ENCODE results near the gene DIP2C. TPM values are rescaled to one million over a fixed set of nuclear protein-coding genes. Genes with fewer than 3 reads are reported as not detected.

DIP2C gene
- total RNA-seq, 6 experiments from 2014 or later: 23.2 to 28.9 (median 26.3) TPM

DNA sequence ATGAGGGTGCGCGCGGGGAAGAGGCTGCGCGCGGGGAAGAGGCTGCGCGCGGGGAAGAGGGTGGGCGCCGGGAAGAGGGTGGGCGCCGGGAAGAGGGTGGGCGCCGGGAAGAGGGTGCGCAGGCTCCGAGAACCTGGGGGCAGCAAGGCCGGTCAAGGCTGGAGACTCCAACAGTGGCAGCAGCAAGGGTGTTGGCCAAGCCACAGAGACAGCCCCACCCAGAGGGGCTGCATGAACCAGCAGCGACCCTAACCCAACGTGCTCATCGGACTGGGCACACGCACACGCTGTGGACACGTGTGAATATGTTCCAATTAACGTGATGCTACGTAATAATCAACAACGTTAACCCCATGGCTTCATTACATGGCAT is 48.8 kb downstream of the DIP2C start:
- Mint-ChIP-seq H3K4me1 (ENCODE audit: low read depth) (peaks cover 4% of the 10 kb centered on the region; the same call in 1 of the 2 replicates), H3K9me3 (peaks cover 13% of the 10 kb centered on the region), H3K27ac (no peak overlapping the region), H3K27me3 (ENCODE audit: insufficient read depth) (peaks cover 7% of the 10 kb centered on the region), H3K4me3 (no peak overlapping the region), H3K36me3 (ENCODE audit: low read depth) (peaks cover 15% of the 10 kb centered on the region)
- DNase-seq: no peak
- TF ChIP-seq, protein P1, sequence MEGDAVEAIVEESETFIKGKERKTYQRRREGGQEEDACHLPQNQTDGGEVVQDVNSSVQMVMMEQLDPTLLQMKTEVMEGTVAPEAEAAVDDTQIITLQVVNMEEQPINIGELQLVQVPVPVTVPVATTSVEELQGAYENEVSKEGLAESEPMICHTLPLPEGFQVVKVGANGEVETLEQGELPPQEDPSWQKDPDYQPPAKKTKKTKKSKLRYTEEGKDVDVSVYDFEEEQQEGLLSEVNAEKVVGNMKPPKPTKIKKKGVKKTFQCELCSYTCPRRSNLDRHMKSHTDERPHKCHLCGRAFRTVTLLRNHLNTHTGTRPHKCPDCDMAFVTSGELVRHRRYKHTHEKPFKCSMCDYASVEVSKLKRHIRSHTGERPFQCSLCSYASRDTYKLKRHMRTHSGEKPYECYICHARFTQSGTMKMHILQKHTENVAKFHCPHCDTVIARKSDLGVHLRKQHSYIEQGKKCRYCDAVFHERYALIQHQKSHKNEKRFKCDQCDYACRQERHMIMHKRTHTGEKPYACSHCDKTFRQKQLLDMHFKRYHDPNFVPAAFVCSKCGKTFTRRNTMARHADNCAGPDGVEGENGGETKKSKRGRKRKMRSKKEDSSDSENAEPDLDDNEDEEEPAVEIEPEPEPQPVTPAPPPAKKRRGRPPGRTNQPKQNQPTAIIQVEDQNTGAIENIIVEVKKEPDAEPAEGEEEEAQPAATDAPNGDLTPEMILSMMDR (IDR thresholded peaks at IDR 0.05): no peak

DNA sequence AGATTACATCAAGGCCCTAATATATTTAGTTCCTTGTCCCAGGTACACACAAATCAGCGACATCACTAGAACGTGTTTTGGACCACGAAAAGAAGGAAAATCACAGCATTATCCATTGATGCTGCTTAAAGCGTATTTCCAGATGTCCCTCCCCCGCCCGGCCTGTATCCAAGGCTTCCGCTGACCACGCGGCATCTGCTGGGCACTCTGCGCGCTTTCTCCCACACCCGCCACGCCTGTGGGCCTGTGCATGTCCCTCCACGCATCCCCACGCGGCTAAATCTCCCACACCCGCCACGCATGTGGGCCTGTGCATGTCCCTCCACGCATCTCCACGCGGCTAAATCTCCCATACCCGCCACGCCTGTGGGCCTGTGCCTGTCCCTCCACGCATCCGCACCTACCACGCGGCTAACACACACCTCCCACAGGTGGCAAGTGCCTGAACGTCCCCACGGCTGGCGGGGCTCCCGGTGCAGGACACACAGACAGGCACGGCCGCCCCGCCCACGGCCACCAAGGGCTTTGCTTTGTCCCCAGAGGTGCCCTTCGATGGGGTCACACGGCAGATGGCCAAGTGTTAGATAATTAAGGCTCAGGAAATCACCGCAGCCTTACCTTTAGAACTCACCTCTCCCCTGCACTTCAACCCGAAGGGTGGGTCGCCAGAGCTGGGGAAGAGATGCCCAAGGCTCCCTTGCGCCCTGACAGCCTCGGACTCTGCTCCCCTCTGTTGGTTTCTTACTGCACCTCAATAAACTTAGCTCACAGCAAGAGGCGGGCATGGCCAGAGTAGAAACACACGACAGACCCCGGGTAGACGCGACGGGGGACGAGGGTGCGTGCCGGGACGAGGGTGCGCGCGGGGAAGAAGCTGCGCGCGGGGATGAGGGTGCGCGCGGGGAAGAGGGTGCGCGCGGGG is 49.5 kb downstream of the DIP2C start:
- no peak overlapping the region for H3K4me3 Mint-ChIP-seq
- TF ChIP-seq, protein P1 (IDR thresholded peaks at IDR 0.05): no peak
- no peak for DNase-seq
- no peak overlapping the region for H3K27ac Mint-ChIP-seq
- H3K9me3 Mint-ChIP-seq: peaks cover 8% of the 10 kb centered on the region
- peaks cover 9% of the 10 kb centered on the region for H3K36me3 Mint-ChIP-seq (ENCODE audit: low read depth)
- H3K27me3 Mint-ChIP-seq (ENCODE audit: insufficient read depth): peaks cover 7% of the 10 kb centered on the region
- peaks cover 4% of the 10 kb centered on the region; the same call in 1 of the 2 replicates for H3K4me1 Mint-ChIP-seq (ENCODE audit: low read depth)

DNA sequence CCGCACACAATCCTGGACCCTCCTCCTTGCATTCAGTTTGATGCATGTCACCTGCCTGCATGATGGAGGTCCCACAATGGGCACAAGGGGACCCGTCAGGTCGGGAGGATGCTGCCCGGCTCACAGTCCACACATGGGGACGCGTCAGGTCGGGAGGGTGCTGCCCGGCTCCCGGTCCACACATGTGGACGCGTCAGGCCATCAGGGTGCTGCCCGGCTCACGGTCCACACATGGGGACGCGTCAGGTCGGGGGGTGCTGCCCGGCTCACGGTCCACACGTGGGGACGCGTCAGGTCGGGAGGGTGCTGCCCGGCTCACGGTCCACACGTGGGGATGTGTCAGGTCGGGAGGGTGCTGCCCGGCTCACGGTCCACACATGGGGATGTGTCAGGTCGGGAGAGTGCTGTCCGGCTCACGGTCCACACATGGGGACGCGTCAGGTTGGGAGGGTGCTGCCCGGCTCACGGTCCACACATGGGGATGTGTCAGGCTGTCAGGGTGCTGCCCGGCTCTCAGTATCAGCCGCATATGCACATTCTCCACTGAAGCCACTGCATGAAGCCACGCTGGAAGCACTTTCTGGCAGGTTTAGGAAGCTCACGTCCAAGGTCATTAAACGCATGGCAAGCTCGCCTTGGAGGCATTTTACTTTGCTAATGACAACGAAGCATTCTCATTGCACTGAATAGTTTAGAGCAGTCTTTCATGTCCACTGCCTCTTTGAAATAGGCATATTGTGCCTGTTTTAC is 50.3 kb downstream of the DIP2C start:
- Mint-ChIP-seq H3K9me3 (peaks cover under 1% of the 10 kb centered on the region; the same call in 1 of the 2 replicates), H3K4me3 (no peak overlapping the region), H3K4me1 (ENCODE audit: low read depth) (peaks cover 10% of the 10 kb centered on the region; the same call in 1 of the 2 replicates), H3K36me3 (ENCODE audit: low read depth) (peaks cover 5% of the 10 kb centered on the region), H3K27me3 (ENCODE audit: insufficient read depth) (peaks cover 7% of the 10 kb centered on the region; the same call in 1 of the 2 replicates), H3K27ac (no peak overlapping the region)
- TF ChIP-seq, protein P1 (IDR thresholded peaks at IDR 0.05): no peak
- DNase-seq: no peak

DNA sequence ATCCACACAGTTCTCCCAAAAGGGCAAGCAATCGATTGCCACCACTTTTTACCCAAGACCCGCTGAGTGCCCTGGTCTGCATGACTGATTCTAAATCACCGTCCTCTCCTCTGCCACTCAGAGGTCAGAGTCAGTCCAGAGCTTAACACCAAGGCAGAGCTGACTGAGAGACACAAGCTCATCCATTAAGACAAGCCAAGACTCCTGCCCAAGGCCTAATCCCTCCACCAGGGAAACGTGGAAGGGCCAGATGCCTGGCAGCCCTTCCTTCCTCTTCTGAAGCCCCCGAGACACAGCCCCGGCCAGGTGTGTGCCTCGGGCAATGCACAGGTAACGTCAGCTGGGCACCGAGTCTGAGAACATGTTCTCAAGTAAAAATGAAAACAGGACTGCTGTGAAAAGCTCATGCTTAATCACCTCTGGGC is 51.7 kb downstream of the DIP2C start:
- H3K9me3 Mint-ChIP-seq: no peaks in the 10 kb centered on the region; the same call in 1 of the 2 replicates
- TF ChIP-seq, protein P1 (IDR thresholded peaks at IDR 0.05): no peak
- no peak overlapping the region for H3K27ac Mint-ChIP-seq
- peaks cover 10% of the 10 kb centered on the region; the same call in 1 of the 2 replicates for H3K4me1 Mint-ChIP-seq (ENCODE audit: low read depth)
- no peak for DNase-seq
- peaks cover 6% of the 10 kb centered on the region; the same call in 1 of the 2 replicates for H3K27me3 Mint-ChIP-seq (ENCODE audit: insufficient read depth)
- H3K4me3 Mint-ChIP-seq: no peak overlapping the region
- peaks cover 5% of the 10 kb centered on the region for H3K36me3 Mint-ChIP-seq (ENCODE audit: low read depth)

DNA sequence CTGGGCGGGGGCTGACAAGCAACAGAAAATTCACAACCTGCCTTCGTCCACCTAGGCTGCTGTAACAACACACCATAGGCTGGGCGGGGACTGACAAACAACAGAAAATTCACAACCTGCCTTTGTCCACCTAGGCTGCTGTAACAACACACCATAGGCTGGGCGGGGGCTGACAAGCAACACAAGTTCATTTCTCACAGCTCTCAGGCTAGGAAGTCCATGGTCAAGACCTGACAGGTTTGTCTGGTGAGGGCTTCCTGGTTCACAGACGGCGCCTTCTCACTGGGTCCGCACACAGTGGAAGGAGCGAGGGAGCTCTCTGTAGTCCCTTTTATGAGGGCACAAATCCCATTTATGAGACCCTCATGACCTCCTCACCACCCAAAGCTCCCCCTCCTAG is 52.2 kb downstream of the DIP2C start:
- Mint-ChIP-seq H3K9me3 (no peaks in the 10 kb centered on the region; the same call in 1 of the 2 replicates), H3K4me3 (no peak overlapping the region), H3K36me3 (ENCODE audit: low read depth) (peaks cover 5% of the 10 kb centered on the region), H3K27ac (no peak overlapping the region), H3K4me1 (ENCODE audit: low read depth) (peaks cover 6% of the 10 kb centered on the region; the same call in 1 of the 2 replicates), H3K27me3 (ENCODE audit: insufficient read depth) (peaks cover 6% of the 10 kb centered on the region; the same call in 1 of the 2 replicates)
- TF ChIP-seq, protein P1 (IDR thresholded peaks at IDR 0.05): no peak
- DNase-seq: no peak

All from HFFc6 (cell line).